GM12872 (cell line): ENCODE results near the gene DSPP.

Source experiments
- CTCF ChIP-seq: IDR thresholded peaks from 3 replicates; pipeline ENCODE4 v1.5.1; 2011; ENCODE audit warnings: low read depth, mild to moderate bottlenecking, low read length, moderate library complexity; ENCODE audit not compliant: insufficient read depth

The DSPP gene

GRCh38 chr4:87608229-87608628 is at the start of gene DSPP:
DSPP (plus strand) TSS chr4:87608529; CDS start chr4:87610909, 2,380 bp downstream.
- no peak for TF ChIP-seq CTCF

GRCh38 chr4:87559090-87559837 is 49.1 kb upstream of the DSPP start:
- no peak for TF ChIP-seq CTCF

GRCh38 chr4:87560802-87561201 is 47.5 kb upstream of the DSPP start:
- TF ChIP-seq CTCF, result no peak

GRCh38 chr4:87565746-87566145 is 42.6 kb upstream of the DSPP start:
- no peak for TF ChIP-seq CTCF

GRCh38 chr4:87566276-87566675 is 42.1 kb upstream of the DSPP start:
- TF ChIP-seq CTCF, result no peak

- TF ChIP-seq CTCF, result no peak
These were observed 41.1 kb upstream of the DSPP start for GRCh38 chr4:87567191-87567590.

GRCh38 chr4:87570290-87570805 is 38.0 kb upstream of the DSPP start:
- TF ChIP-seq CTCF, result no peak
